Measurements from ENCODE around the gene VEGFC. TPM values are rescaled to one million over a fixed set of nuclear protein-coding genes. Genes with fewer than 3 reads are reported as not detected.

The VEGFC gene
- polyA plus RNA-seq (2012; ENCODE audit: insufficient read depth, insufficient read length, low read depth): not detected

DNA sequence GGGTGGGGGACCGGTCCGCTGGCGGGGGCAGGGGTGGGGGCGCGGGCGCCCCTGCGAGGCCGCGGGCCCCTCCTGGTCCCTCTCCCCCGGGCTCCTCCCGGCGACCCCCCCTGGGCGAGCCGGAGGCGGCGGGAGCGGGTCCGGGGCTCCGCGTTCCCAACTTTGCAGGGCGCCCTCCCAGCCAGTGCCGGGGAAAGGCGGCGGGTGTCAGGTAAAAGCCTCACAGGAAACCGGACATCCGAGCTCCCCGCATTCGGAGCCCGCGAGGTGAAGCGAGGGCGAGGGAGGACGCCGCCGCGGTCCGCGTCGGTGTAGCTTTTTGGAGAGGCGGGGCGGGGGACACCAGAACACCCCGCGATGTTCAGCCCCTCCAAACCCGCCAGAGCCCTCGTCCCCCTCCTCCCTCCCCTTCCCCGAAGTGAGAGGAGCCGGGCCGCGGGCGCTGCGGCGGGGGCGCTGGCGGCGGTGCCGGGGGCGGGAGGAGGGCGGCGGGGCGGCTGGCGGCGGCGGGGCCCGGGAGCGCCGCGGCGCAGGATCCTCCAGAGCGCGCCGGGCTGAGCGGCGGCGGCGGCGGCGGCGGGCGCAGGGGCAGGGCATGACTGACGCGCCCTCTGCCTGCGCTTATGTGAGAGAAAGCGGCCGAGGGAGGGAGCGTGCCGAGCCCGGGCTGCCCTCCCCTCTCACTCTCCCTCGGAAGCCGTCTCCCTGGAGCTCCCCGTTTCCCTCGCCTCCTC, at the start of gene VEGFC:
VEGFC (minus strand) TSS at position 597 of the 734 bp plus-strand sequence. CDS start 611 bp downstream, outside the sequence.
- peak; percentile 75 for DNase-seq
- no peak for TF ChIP-seq CTCF (IDR thresholded peaks at IDR 0.05; ENCODE audit: low read depth, low read length)

GRCh38 chr4:176841711-176842112, 49.0 kb upstream of the VEGFC start:
- no peak for TF ChIP-seq CTCF (IDR thresholded peaks at IDR 0.05; ENCODE audit: low read depth, low read length)
- no peaks in the 10 kb centered on the region for H3K9me3 ChIP-seq
- no peaks in the 10 kb centered on the region for H3K36me3 ChIP-seq
- no peaks in the 10 kb centered on the region for H3K27me3 ChIP-seq
- DNase-seq: no peak
- no peak overlapping the region for H3K4me3 ChIP-seq (ENCODE audit: low read depth, low read length)
- H3K4me1 ChIP-seq: peaks cover 16% of the 10 kb centered on the region

More for the DNA sequence above, at the start of gene VEGFC:
- Histone ChIP-seq H3K4me3 (ENCODE audit: low read depth, low read length) (peak within 1 kb of the TSS; percentile 61), H3K36me3 (no peaks in the 10 kb centered on the region), H3K27me3 (peaks cover 11% of the 10 kb centered on the region), H3K9me3 (no peaks in the 10 kb centered on the region), H3K4me1 (no peaks in the 10 kb centered on the region)

DNA sequence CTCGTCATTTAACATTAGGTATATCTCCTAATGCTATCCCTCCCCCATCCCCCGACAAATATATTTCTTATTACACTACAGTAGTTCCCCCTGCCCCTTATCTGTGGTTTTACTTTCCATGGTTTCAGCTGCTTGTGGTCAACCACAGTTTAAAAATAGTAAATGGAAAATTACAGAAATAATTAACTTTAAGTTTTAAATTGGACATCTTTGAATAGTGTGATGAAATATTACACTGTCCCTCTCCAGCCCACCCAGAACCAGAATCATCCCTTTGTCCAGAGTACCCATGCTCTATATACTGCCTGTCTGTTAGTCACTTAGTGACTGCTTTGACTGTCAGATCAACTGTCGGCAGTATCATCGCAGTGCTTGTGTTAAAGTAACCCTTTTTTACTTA, 47.4 kb upstream of the VEGFC start:
- Histone ChIP-seq H3K9me3 (no peaks in the 10 kb centered on the region), H3K4me3 (ENCODE audit: low read depth, low read length) (no peak overlapping the region), H3K4me1 (peaks cover 16% of the 10 kb centered on the region), H3K36me3 (no peaks in the 10 kb centered on the region), H3K27me3 (no peaks in the 10 kb centered on the region)
- no peak for TF ChIP-seq CTCF (IDR thresholded peaks at IDR 0.05; ENCODE audit: low read depth, low read length)
- no peak for DNase-seq

DNA sequence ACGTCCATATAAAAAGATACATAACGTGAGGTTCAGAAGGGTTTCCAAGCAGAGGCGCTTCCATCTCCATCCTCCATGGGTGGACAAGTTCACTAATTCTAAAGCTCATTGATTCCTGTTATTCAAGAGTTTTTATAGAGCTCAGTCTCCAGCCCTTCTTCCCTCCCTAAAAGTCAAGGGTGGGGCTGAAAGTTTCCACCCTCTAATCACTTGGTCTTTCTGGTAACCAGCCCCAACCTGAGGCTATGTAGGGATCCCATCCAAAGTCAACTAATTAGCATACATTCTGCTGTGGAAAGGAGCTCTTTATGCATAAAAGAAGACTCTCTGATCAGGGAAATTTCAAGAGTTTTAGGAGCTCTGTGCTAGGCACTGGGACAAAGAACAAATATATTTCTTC, 46.9 kb upstream of the VEGFC start:
- Histone ChIP-seq H3K4me1 (peaks cover 16% of the 10 kb centered on the region), H3K9me3 (no peaks in the 10 kb centered on the region), H3K4me3 (ENCODE audit: low read depth, low read length) (no peak overlapping the region), H3K27me3 (no peaks in the 10 kb centered on the region), H3K36me3 (no peaks in the 10 kb centered on the region)
- DNase-seq: no peak
- TF ChIP-seq CTCF (IDR thresholded peaks at IDR 0.05; ENCODE audit: low read depth, low read length): no peak

DNA sequence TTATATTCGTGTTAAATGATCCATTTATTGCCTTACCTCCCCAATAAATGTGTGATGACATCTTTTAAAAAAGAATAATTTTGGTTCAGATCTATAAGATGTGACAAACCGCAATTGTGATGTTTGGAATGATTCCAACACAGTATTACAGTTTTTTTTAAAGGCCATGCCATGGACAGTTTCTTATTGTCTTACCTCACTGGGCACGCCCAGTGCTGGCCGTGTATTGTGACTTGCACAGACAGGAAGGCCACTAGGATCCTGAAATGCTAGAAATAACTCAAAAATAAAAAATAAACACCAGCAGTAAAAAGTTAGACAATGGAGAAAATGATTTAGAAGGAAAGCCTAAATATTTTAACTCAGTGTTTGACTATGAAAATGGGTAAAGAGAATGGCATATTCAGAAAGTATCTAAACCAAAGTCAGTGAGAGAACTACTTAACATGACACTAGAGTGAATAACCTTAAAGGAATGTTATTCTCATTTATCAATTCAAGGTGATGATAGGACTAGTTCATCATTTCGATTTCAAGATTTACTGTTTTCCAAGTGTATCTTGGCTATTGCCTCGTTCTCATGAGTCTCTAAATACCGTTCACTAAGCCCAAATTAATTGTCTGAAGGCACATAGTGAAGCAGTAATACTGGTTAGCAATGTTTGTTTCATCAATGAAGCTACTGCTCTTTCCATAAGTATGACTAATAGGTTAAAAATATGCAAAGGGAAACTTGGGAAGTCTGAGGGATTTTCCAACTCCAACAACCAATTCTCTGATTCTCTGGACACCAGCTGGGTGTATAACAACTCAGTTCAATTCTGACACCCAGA, 46.1 kb upstream of the VEGFC start:
- no peak overlapping the region for H3K4me3 ChIP-seq (ENCODE audit: low read depth, low read length)
- H3K4me1 ChIP-seq: peaks cover 17% of the 10 kb centered on the region
- no peak for DNase-seq
- no peak for TF ChIP-seq CTCF (IDR thresholded peaks at IDR 0.05; ENCODE audit: low read depth, low read length)
- no peaks in the 10 kb centered on the region for H3K36me3 ChIP-seq
- H3K27me3 ChIP-seq: no peaks in the 10 kb centered on the region
- H3K9me3 ChIP-seq: no peaks in the 10 kb centered on the region

Measured in BE2C (cell line).